GM18951 (cell line): ENCODE measurements around the gene MCHR1.

Experiments used
- POLR2A ChIP-seq: IDR thresholded peaks from 4 replicates; pipeline ENCODE4 v1.6.1; 2011; ENCODE audit warnings: mild to moderate bottlenecking; ENCODE audit not compliant: insufficient read length, insufficient read depth; ENCODE audit errors: extremely low read depth
- in situ Hi-C: fragments of 300-500 bp; cut with MboI; formaldehyde crosslinking; loops from one replicate; pipeline ENCODE4 v1.12.0; 2022; ENCODE audit warnings: low sequenced_read_pairs, mixed read lengths, inconsistent platforms; ENCODE audit not compliant: unreplicated experiment

Gene MCHR1

DNA sequence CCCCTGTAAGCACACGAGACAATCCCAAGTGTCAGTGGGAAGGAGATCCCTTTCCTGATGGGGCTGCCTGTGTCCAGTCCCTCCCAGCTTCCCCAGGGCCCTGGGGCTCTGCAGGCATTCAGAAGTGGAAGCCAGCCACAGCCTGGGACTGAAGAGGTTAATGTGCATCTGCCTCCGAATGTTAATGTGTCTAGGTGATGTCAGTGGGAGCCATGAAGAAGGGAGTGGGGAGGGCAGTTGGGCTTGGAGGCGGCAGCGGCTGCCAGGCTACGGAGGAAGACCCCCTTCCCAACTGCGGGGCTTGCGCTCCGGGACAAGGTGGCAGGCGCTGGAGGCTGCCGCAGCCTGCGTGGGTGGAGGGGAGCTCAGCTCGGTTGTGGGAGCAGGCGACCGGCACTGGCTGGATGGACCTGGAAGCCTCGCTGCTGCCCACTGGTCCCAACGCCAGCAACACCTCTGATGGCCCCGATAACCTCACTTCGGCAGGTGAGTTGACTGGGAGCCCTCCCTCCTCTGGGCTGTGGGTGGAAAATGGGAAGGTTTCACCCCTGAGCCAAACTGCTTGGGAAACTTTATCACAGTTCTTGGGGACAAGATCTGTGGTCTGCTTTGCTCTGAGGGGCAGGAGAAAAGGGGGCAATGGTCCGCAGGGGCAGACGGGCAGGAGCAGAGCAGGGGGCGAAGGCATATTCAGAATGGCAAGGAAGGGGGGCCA lies at the start of gene MCHR1:
TSS of gene MCHR1 (plus strand) at position 236 of the 715 bp plus-strand sequence. CDS start at position 405, 169 bp downstream.
- no peak for TF ChIP-seq POLR2A
- in situ Hi-C loops, result no loop called here

- in situ Hi-C loops, result loop anchor here (25.0 kb wide), 1 partner anchor 195 kb away; no protein-coding TSS in a partner anchor
- no peak for TF ChIP-seq POLR2A
Measured at GRCh38 chr22:40631925-40632324, 47.4 kb upstream of the MCHR1 start.

- TF ChIP-seq POLR2A, result no peak
- in situ Hi-C loops, result loop anchor here (25.0 kb wide), 1 partner anchor 196 kb away; no protein-coding TSS in a partner anchor
Measured at GRCh38 chr22:40633036-40633435, 46.2 kb upstream of the MCHR1 start.

DNA sequence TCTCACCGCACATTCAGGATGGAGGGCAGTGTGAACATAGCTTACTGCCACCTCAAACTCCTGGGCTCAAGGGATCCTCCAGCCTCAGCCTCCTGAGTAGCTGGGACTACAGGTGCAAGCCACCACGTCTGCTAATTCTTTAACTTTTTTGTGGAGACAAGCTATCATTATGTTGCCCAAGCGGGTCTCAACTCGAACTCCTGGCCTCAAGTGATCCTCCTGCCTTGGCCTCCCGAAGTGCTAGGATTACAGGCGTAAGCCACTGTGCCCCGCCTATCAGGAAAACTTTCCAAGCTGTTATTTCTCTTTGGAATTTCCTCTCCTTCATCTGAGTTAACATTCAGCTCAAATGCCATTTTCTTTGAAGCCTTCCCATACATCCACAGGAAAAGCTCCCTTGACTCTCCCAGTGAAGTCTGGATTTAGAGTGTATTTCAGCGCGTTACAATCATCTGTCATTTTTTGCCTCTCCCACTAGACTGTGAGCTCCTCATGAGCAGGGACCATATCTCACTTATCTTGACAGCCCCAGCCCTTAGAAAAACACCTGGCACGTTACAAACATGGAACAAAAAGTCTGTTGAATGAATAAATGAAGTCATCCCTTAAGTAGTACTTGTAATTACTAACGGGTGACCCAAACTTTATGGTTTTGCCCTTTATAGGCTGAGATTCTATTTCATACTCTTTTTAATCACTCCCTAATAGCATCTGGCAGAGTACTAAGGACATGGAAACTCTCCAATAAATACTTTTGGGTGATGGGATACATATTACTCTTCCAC lies 45.0 kb upstream of the MCHR1 start:
- in situ Hi-C loops, result loop anchor here (25.0 kb wide), 1 partner anchor 197 kb away; no protein-coding TSS in a partner anchor

DNA sequence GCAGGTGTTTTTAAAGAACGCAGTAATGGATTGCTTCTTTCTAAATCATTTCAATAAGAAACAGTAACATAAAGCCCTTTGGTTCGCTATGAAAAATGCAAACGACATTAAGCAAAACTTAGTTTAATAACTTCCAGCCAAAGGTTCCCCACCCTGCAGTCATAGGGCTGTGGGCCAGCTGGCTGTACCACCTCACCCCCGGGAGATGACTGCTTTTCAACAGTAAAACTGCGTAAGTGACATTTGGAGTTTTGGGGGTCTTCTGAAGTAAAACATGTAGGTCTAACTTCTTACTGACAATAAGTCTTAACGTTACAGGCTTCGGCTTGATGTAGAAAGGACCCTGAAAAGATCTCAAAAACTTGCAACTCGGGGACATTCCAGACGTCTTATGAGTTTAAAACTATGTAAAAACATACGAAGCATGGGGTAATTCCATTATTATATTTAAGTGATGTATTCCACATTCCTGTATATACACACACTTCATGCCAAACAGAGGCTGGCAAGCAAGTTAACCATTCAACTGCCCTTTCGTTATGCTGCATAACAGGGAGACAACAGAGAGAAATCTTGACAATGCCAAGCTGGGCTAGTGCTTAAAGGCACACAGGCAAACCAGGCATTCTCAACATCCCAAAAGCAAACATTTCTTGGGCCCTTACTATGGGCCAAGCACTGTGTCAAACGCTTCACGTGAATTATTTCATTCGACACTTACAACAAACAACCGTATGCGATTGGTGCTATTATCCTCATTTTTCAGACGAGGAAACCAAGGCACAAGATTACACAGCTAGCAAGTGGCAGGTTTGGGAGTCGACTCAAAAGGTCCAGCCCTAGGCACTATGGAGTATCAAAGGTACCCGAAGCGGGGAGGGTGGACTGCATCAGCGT lies 44.0 kb upstream of the MCHR1 start:
- no peak for TF ChIP-seq POLR2A
- in situ Hi-C loops, result loop anchor here (25.0 kb wide), 1 partner anchor 198 kb away; no protein-coding TSS in a partner anchor

More for the DNA sequence above, 45.0 kb upstream of the MCHR1 start:
- no peak for TF ChIP-seq POLR2A

- TF ChIP-seq POLR2A, result no peak
- in situ Hi-C loops, result loop anchor here (25.0 kb wide), 1 partner anchor 199 kb away; no protein-coding TSS in a partner anchor
Measured at GRCh38 chr22:40635940-40636379, 43.3 kb upstream of the MCHR1 start.

DNA sequence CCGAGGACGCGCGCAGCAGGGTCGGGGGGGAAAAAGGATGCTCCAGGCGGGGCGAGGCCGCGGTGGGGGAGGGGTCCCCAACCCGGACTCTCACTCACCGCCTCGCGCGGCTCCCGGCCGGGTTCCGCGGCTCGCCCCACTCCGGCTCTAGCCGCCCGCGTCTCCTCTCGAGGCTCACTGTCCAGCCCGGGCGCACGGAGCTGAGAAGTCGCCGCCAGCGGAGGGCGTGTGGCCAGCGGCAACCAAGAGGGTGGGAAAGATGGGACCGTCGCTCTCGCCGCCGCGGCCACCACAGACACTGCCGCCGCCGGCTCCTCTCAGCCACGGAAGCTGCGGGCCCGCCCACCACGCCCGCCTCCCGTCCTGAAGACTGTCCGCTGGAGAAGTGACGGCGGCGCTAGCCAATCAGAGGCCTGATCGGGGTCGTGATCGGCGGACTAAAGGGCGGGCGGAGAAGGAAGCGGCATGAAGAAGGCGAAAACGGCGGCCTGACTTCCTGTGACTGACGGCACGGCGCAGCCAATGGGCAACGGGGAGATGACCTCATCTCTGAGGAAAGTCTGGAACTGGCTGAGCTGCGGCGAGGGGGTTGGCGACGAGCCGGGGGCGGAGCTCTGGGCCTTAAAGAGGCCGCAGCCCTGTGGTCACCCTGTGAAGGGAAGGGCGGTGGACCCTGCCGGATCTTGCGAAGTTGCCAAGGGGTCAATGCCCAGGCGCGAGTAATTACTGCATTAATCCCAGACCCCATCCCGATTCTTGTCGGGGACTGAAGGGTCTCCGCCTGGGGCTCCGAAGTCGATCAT lies 42.7 kb upstream of the MCHR1 start, which contains the start of gene MRTFA:
TSS of gene MRTFA (minus strand) at position 340 of the 803 bp plus-strand sequence.
- peak; percentile 89 for TF ChIP-seq POLR2A
- in situ Hi-C loops, result loop anchor here (25.0 kb wide), 1 partner anchor 199 kb away; no protein-coding TSS in a partner anchor

DNA sequence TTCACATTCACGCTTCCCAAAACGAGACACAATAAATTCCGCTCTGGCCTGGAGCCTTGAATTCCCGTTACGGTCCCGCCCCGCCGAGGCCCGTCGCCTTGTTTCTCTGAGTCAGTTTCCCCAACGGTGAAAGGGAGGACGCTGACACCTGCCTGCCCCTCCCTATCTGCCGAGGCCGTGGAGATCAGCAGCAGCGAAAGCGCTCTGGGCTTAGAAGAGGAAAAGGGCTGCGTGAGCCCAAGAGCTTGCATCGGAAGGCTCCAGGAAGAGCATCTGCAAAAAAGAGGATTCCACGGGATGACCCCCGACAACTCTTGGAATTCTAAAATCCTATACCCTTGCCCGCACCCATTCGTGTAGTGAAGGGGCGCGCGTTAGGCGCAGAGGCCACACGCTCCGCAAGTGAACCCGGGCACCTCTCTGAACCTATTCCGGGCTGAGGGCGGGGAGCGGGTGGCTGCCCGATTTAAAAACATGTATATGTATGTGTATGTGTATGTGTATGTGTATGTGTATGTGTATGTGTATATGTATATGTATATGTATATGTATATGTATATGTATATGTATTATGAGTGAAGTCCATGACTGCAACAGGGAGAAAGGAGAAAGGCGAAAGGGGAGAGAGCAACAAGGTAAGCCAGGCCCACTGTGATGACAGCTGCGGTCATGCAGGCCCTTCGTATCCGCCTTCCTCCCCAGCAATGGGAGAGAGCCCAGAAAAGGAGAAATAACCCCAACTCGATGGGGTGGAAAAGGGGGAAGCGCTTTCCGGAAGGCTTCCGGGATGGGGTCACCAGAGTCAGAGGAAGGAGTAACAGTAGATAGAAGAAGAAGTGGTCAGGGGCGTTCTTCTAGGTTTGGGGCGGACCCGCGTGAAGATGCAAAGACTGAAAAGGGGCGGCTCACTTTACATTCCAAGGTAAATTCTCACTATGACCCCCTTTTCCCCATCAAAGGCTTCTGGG lies 41.8 kb upstream of the MCHR1 start:
- no peak for TF ChIP-seq POLR2A
- in situ Hi-C loops, result loop anchor here (25.0 kb wide), 1 partner anchor 200 kb away; no protein-coding TSS in a partner anchor

DNA sequence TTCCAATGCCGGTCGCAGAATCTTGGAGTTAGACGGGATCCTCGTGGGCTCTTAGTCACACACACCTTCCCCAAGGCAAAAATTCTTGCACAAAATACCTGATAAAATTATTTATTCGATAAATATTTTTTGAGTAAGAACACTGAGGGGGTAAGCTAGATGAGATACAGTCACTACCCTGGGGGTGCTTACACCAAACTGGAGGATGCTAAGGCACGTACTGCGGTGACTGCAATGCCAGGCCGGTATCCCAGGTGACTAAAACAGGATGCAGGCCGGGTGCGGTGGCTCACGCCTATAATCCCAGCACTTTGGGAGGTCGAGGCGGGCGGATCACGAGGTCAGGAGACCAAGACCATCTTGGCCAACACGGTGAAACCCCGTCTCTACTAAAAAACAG lies 41.0 kb upstream of the MCHR1 start:
- no peak for TF ChIP-seq POLR2A
- in situ Hi-C loops, result loop anchor here (25.0 kb wide), 1 partner anchor 201 kb away; no protein-coding TSS in a partner anchor

GRCh38 chr22:40641269-40641668 lies 38.0 kb upstream of the MCHR1 start:
- in situ Hi-C loops, result loop anchor here (5.0 to 25.0 kb wide), 2 partner anchors 114 to 204 kb away; no protein-coding TSS in a partner anchor
- TF ChIP-seq POLR2A, result no peak
